GM21360 (cell line): ENCODE results near the gene CPAMD8.

Source experiments
- ATAC-seq: cut with Tn5 transposase; IDR thresholded peaks from one replicate; pipeline ENCODE4 v1.9.1; 2021; ENCODE audit warnings: mild to moderate bottlenecking, moderate library complexity; ENCODE audit not compliant: unreplicated experiment

Gene CPAMD8

GRCh38 chr19:16921766-16922591 lies 104.6 kb downstream of the CPAMD8 start:
- ATAC-seq = no peak

GRCh38 chr19:16920816-16921529 lies 105.6 kb downstream of the CPAMD8 start:
- no peak for ATAC-seq

GRCh38 chr19:16919496-16919895 lies 107.1 kb downstream of the CPAMD8 start:
- no peak for ATAC-seq

GRCh38 chr19:16917401-16917800 lies 109.2 kb downstream of the CPAMD8 start:
- ATAC-seq = no peak

- ATAC-seq = no peak
Measured at GRCh38 chr19:16915734-16916133, 110.9 kb downstream of the CPAMD8 start.

- ATAC-seq = no peak
Measured at GRCh38 chr19:16915135-16915534, 111.5 kb downstream of the CPAMD8 start.

- ATAC-seq = no peak
Measured at GRCh38 chr19:16914421-16914820, 112.2 kb downstream of the CPAMD8 start.

- no peak for ATAC-seq
Measured at GRCh38 chr19:16912780-16913179, 113.8 kb downstream of the CPAMD8 start.

- ATAC-seq = no peak
Measured at GRCh38 chr19:16911046-16911445, 115.6 kb downstream of the CPAMD8 start.

- ATAC-seq = no peak
Measured at GRCh38 chr19:16908759-16909158, 117.9 kb downstream of the CPAMD8 start.

- ATAC-seq = no peak
Measured at GRCh38 chr19:16904599-16904998, 122.0 kb downstream of the CPAMD8 start.

GRCh38 chr19:16903347-16903746 lies 123.3 kb downstream of the CPAMD8 start:
- no peak for ATAC-seq

- ATAC-seq = no peak
Measured at GRCh38 chr19:16902545-16902944, 124.1 kb downstream of the CPAMD8 start.

GRCh38 chr19:16901491-16902175 lies 125.0 kb downstream of the CPAMD8 start:
- ATAC-seq = no peak

GRCh38 chr19:16899566-16900075 lies 127.0 kb downstream of the CPAMD8 start:
- no peak for ATAC-seq

- ATAC-seq = no peak
Measured at GRCh38 chr19:16898361-16899015, 128.1 kb downstream of the CPAMD8 start.

- no peak for ATAC-seq
Measured at GRCh38 chr19:16897856-16898161, 128.8 kb downstream of the CPAMD8 start.

- ATAC-seq = peak; percentile 44
Measured at GRCh38 chr19:16897029-16897855, 129.4 kb downstream of the CPAMD8 start.

- ATAC-seq = peak; percentile 10
Measured at GRCh38 chr19:16896146-16897028, 130.2 kb downstream of the CPAMD8 start.
